HG03064 (cell line): ENCODE results near the gene GFOD1.

Source experiments
- ATAC-seq: cut with Tn5 transposase; IDR thresholded peaks from one replicate; pipeline ENCODE4 v1.9.1; 2021; ENCODE audit warnings: low read depth; ENCODE audit not compliant: unreplicated experiment

GFOD1 gene

DNA sequence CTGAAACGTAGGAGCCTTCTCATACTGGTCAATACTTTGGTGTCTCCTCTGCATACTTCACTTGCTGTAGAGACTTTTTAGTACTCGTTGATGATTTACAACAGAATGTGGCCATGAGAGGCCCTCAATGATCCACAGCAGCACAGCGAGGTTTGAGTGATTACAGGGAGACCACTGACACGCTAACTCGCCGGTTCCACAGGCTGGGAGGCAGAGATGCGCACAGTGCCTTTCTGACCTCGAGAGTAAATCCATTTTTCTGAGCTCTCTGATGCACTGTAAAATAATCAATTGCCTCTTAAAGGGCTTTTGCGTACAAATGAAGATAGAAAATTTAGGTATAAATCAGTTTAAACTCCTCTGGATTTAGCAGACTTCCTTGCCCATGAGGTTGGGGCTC lies 102.9 kb downstream of the GFOD1 start:
- no peak for ATAC-seq

DNA sequence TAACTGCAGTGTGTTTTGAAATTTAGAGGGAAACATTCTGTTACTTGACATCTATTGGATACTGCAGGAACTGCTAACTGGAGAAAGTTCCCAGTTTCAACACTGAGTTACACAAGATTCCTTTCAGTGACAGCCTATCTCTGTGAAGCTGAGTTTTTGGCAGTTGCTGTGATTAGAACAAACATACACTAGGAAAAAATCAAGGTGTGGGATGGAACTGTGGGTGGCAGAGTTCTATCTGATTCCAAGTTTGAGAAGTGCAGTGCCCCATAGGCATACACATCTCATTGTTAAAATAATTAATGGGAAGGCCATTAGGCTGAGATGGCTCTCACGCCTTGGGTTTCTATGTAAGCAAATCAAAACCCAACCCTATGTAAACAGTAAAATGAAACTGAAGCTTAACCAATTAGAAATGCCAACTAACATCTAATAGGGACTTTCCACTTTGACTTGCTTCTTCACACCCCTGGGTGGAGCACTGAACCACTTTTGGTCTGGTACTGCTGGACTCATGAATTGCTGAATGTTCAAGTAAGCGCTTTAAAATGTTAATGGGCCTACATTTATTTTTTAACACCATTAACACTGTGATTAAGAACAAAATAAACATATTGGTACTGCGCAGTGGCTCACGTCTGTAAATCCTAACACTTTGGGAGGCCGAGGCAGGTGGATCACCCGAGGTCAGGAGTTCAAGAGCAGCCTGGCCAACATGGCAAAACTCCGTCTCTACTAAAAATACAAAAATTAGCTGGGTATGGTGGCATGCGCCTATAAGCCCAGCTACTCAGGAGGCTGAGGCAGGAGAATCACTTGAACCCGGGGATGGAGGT lies 103.9 kb downstream of the GFOD1 start:
- ATAC-seq: peak; percentile 72

GRCh38 chr6:13380761-13381160 lies 106.6 kb downstream of the GFOD1 start:
- ATAC-seq: no peak

GRCh38 chr6:13378669-13379590 lies 108.5 kb downstream of the GFOD1 start:
- no peak for ATAC-seq

DNA sequence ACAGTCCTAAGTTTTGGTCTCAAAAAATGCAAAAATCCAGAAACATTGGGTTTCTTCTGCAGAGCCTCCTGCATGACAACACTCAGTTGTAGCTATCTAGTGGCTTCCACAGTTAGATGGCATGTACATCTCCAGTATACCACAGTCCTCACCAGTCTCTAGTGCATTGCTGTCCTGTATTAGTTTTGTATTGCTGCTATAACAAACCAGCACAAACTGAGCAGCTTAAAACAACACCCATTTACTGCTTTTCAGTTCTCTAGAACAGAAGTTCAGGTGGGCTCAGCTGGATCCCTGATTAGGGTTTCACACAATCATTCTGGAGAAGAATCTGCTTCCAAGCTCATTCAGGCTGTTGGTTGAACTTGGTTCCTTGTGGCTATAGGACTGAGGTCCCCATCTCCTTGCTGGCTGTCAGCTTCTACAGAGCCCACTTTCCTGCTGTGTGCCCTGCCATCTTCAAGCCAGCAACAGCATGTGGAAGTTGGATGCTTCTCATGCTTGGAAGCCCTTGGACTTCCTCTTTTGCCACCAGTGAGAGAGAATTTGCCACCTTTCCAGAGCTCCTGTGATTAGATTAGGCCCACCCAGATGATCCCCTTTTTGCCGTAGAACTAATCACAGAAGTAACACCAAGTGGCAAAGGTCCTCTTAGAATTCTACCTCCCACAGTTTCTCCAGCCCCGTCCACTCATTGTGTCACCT lies 110.2 kb downstream of the GFOD1 start:
- ATAC-seq: no peak

- peak; percentile 75 for ATAC-seq
These were observed 112.0 kb downstream of the GFOD1 start for GRCh38 chr6:13375360-13375878.

DNA sequence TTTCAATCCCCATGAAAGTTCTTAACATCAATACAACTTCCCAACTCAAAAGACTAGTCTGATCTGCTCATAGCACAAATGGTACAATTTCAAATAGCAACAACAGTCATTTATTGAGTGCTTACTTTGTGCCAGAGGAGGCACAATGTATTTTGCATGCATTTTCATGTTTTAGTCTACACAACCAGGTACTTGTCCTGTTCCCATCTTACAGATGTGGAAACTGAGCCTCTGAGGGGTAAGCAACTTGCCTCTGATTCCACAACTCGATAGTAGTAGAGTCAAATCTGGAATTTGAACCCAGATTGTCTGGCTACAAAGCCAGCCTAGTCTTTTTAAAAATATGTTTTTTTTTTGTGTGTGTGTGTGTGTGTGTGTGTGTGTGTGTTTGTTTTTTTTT lies 113.5 kb downstream of the GFOD1 start:
- no peak for ATAC-seq

DNA sequence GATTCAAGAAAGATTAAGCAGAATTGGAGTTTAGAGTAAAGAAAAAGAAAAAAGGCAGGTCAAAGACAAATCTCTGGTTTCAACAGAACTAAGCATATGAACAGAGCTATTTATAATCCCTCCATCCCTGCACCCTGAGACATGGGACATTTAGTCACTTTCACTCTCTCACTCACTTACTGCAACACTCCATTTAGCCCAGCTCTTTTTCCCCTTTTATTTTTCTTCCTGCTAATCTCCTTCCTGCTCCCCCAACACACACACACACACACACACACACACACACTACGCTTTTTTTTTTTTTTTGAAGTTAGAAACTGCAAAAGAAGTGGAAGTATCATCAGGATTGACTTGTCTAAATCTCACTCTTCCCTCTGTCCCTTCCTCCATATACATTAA lies 113.9 kb downstream of the GFOD1 start:
- ATAC-seq: no peak

DNA sequence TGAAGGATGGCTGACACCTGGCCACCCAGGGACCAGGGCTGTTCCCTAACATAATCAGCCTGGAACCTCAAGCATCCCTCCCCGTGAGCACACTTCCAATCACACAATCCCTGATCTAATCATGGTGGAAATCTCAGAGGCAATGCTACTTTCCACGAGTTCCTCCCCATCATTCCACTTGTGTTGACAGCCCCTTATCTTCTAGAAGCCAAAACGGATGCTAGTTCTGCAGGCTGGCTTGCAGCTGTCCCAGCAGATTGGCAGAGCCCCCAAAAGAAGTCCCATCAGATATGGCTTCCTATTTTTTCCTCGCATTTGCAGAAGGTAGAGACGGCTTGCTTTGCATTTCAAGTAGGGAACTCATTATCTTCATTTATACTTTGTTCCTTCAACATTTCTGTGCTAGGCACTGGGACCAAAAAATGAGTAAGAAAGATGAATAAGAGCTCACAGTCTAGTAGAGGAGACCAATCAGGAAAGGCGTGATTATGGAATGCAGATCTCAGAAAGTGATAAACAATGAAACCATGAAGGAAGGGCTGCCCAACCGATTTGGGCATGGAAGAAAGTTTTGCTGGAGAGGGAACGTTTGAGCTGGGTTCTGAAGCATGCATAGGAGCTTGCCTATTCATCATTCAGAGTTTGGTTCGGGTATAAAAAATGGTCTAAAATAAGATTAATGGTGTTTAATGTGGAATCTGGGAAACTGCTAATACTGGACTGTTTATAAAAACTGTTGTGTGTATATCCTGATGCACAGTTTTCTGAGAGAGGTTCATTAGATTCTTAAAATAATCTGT lies 114.5 kb downstream of the GFOD1 start:
- ATAC-seq: no peak

DNA sequence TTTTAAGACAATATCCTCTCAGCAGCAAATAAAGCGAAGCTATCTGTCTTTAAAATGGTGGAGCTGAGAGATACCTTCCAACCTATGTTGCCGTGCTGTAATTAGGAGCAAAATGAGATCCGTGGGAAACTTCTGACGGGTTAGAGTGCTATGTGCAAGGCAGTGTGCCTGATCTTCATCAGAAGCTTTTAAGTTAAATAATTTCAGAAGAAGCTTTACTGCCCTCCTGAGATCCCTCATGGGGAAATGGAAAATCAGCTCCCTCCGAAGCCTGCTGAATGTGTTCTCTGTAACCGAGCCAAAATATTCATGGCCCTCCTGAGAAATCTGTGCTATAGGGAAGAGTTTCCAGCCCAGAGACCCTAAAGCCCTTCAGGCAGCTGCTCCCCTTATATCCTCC lies 115.3 kb downstream of the GFOD1 start:
- no peak for ATAC-seq

DNA sequence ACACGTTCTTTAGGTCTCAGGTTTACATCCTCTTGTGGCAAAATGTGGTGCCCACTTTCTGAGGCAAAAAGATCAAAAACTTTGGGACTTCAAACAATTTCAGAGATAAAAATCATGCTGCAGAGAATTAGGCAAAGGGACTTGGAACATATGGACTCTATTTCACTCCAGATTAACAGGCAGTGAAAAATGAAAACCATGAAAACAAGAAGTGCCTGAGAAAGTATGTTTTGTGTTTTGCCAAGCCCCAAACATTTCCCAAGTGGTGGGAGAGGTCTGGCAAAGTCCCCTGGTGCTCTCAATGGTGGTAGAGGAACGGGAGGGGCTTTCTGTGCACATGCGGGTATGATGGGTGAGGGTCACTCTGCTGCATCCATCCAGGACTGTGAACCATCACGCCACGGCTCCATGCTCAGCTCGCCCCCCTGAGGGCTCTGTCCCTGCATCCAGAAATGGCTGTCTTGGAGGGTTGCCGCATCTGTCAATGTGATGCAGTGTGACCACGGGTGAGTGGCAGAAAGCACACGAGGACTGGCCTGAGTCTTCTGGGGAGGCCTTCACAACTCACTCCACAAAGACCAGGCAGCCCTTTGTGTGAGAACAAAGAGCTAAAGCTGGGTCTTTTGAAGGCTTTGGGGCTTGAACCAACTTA lies 115.9 kb downstream of the GFOD1 start:
- ATAC-seq: no peak

- ATAC-seq: no peak
These were observed 116.8 kb downstream of the GFOD1 start for GRCh38 chr6:13370623-13371022.

DNA sequence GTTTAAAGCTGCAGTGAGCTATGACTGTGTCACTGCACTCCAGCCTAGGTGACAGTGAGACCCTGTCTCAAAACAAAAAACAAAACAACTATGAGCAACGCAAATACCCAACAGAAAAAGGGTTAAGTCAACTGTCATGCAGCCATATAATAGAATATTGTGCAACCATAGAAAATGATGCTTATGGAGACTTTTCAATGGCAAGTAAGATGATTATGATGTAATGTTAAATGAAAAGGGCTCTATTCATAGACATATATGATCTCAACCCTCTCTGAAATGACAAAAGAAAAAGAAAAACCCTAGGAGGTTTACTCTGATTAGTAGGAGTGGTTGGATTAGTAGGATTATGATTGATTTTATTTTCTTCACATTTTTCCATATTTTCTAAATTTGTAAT lies 117.8 kb downstream of the GFOD1 start:
- ATAC-seq: no peak

GRCh38 chr6:13368731-13369115 lies 118.7 kb downstream of the GFOD1 start:
- no peak for ATAC-seq

DNA sequence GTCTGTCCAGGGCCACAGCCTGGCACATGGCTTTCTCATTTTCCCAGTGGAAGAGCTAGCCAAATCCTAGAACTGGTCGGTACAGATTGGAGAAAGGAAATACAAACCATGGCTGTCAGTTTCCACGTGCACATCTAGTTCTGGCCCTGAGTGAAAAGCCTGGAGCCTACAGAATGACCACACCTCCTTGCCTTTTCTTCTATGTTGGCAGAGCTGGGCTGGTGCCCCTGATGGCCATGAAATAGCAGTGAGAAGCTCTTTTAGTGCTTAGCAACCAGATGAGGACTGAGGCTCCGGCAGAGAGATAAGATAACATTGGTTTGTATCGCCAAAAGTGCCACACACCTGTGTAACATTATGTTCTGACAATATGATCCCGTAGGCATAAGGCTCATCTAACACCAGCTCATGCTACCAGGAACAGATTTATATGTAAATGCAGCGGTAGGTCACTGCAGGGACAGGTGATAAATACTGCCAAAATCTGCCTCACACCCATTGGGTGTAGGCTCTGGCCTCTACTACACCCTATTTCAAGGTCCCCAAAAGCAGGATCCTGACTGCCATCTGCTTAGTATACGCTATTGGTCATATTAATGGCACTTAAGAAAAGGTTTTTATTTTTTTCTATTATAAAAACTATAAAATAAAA lies 119.2 kb downstream of the GFOD1 start:
- no peak for ATAC-seq

GRCh38 chr6:13367396-13367795 lies 120.0 kb downstream of the GFOD1 start:
- no peak for ATAC-seq

DNA sequence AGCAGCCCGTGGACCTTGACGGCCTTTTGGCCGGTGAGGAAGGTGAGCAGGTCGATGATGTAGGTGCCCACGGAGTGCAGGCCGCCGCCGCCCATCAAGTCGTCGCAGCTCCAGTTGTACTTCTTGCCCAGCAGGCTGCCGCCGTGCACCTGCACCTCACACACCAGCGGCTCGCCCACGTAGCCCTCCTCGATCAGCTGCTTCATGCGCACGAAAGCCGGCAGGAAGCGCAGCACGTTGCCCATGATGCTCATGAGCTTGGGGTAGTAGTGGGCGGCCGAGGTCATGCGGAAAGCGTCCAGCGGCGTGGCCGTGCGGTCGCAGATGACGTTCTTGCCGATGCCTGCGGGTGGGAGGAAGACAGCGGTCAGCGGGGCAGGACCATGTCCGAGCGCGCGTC lies 122.1 kb downstream of the GFOD1 start:
- ATAC-seq: no peak

DNA sequence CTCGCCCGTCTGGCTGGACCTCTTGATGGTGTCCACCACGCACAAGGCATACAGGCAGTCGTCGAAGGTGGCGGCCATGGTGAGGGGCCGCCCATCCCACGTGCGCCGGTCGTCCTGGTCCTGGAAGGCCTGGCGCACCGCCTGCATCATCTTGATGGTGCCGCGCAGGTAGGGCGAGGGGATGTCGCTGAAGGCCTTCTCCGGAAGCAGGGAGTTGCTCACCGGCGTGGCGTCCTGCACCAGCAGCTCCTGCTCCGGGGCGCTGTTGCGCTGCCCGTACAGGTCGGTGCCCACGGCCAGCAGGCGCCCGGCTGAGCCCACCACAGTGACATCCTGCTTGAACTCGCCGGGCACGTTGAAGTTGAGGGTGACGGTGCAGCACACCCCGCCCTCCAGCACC lies 122.6 kb downstream of the GFOD1 start:
- ATAC-seq: no peak

DNA sequence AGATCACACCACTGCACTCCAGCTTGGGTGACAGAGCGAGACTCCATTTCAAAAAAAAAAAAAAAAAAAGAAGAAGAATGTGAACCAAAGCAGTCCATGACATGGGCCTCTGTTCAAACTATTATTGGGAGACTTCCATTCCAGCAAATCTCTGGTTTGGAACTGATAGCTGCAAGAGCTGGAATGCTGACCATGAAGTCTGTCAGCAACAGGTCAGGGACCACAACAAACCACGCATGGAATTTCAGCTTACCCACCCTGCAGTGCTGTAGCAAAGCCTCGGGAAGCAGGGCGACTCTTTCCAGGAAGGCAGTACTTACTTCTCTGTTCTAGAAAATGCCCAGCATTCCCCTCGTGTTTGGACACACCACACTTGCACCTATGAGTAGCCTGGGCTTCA lies 125.0 kb downstream of the GFOD1 start:
- no peak for ATAC-seq
